B cell (primary cell): Measurements from ENCODE around the gene GALR3. TPM values are rescaled to one million over a fixed set of nuclear protein-coding genes. Genes with fewer than 3 reads are reported as not detected.

Source experiments
- ATAC-seq: fragments of 200-7000 bp; cut with Tn5 transposase; one replicate; pipeline ENCODE4 v1.10.0; 2021; ENCODE audit warnings: low read depth, mild to moderate bottlenecking, moderate number of reproducible peaks, moderate library complexity
- CTCF ChIA-PET: fragments of 350-600 bp; sonication (Branson Sonifier 250); formaldehyde crosslinking; loops from one replicate; lab custom pipeline; 2021; ENCODE audit warnings: antibody characterized with exemption, inconsistent platforms; lab: Charles Lee
- POLR2A ChIA-PET: fragments of 350-600 bp; sonication (Branson Sonifier 250); formaldehyde crosslinking; loops from one replicate; lab custom pipeline; 2021; ENCODE audit warnings: antibody characterized with exemption; lab: Charles Lee
- DNase-seq: peaks from one replicate; pipeline ENCODE4 v3.0.0; 2013
- H2AFZ ChIP-seq: 2 replicates; pipeline ENCODE4 v1.6.1; 2012; ENCODE audit warnings: mild to moderate bottlenecking, low read depth, low read length; ENCODE audit not compliant: insufficient read depth, poor library complexity, severe bottlenecking
- H3K27ac ChIP-seq, 2 donors: 1 replicate in 1 of 2; 2 replicates in 1 of 2; pipeline ENCODE4 v1.5.1; 2012 to 2013; ENCODE audit warnings: low read length in 2 of 2, mild to moderate bottlenecking in 2 of 2, moderate library complexity in 1 of 2
- H3K27me3 ChIP-seq, 4 experiments: fragments of 200-600 bp in 1 of 4; sonication (generic) in 1 of 4; replicated peaks in 1 of 4; 1 replicate in 2 of 4; 2 replicates in 2 of 4; pipeline versions ENCODE4 v1.6.1 to v1.7.0; 2013 to 2016; ENCODE audit warnings: low read length in 3 of 4, mild to moderate bottlenecking in 2 of 4, mixed read lengths in 1 of 4, moderate library complexity in 1 of 4; ENCODE audit not compliant: insufficient read depth in 4 of 4, control insufficient read depth in 3 of 4; ENCODE audit errors: control extremely low read depth in 1 of 4
- H3K36me3 ChIP-seq, 2 experiments: replicated peaks in 1 of 2; 1 replicate in 1 of 2; 2 replicates in 1 of 2; pipeline versions ENCODE4 v1.6.1 to v1.7.1; 2013; ENCODE audit warnings: low read length in 1 of 2; ENCODE audit not compliant: insufficient read depth in 2 of 2, control insufficient read depth in 1 of 2; ENCODE audit errors: control extremely low read depth in 1 of 2, extremely low read depth in 1 of 2
- H3K4me1 ChIP-seq, 2 donors: fragments of 200-600 bp in 1 of 2; sonication (generic) in 1 of 2; 1 replicate in 1 of 2; 2 replicates in 1 of 2; pipeline versions ENCODE4 v1.5.1 to v1.6.1; 2013 to 2017; ENCODE audit warnings: low read length in 2 of 2; ENCODE audit not compliant: control insufficient read depth in 2 of 2, insufficient read depth in 2 of 2
- H3K4me2 ChIP-seq: replicated peaks from 2 replicates; pipeline ENCODE3; 2012; ENCODE audit warnings: mild to moderate bottlenecking, low read depth, low read length; ENCODE audit not compliant: poor library complexity, severe bottlenecking
- H3K4me3 ChIP-seq, 5 experiments: fragments of 200-600 bp in 1 of 5; sonication (generic) in 1 of 5; 1 replicate in 3 of 5; 2 replicates in 2 of 5; pipeline versions ENCODE4 v1.5.1 to v1.7.0; 2011 to 2016; ENCODE audit warnings: low read length in 4 of 5, mild to moderate bottlenecking in 4 of 5, low read depth in 2 of 5, control low read depth in 1 of 5, moderate library complexity in 1 of 5; ENCODE audit not compliant: insufficient read depth in 1 of 5; ENCODE audit errors: control extremely low read depth in 1 of 5, extremely low read depth in 1 of 5
- H3K79me2 ChIP-seq: fragments of 200-600 bp; sonication (generic); one replicate; pipeline ENCODE4 v1.6.0; 2016; ENCODE audit warnings: low read length; ENCODE audit not compliant: control insufficient read depth, insufficient read depth
- H3K9ac ChIP-seq: fragments of 200-600 bp; sonication (generic); 2 replicates; pipeline ENCODE4 v1.6.1; 2017; ENCODE audit warnings: mild to moderate bottlenecking, low read length, moderate library complexity
- H3K9me3 ChIP-seq, 3 donors: one replicate each; pipeline versions ENCODE4 v1.6.1 to v1.7.1; 2013; ENCODE audit warnings: low read length in 2 of 3; ENCODE audit not compliant: control insufficient read depth in 2 of 3, insufficient read depth in 1 of 3; ENCODE audit errors: control extremely low read depth in 1 of 3
- H4K20me1 ChIP-seq: 2 replicates; pipeline ENCODE4 v1.6.0; 2012; ENCODE audit warnings: mild to moderate bottlenecking, low read length; ENCODE audit not compliant: insufficient read depth, control insufficient read depth, poor library complexity, severe bottlenecking
- H3K27ac Mint-ChIP-seq: one replicate; pipeline ENCODE4 v1.8.0; 2021; ENCODE audit warnings: mixed read lengths
- H3K27me3 Mint-ChIP-seq: one replicate; pipeline ENCODE4 v1.8.0; 2021; ENCODE audit warnings: mixed read lengths
- H3K4me1 Mint-ChIP-seq: one replicate; pipeline ENCODE4 v1.8.0; 2021; ENCODE audit warnings: mixed read lengths
- H3K4me3 Mint-ChIP-seq: one replicate; pipeline ENCODE4 v1.8.0; 2021; ENCODE audit warnings: mixed read lengths
- H3K9me3 Mint-ChIP-seq: one replicate; pipeline ENCODE4 v1.8.0; 2022; ENCODE audit warnings: mixed read lengths; ENCODE audit not compliant: insufficient read depth
- EZH2 ChIP-seq: IDR thresholded peaks from 2 replicates; pipeline ENCODE4 v1.6.1; 2012; ENCODE audit warnings: borderline replicate concordance, low read depth, mild to moderate bottlenecking, moderate library complexity, low read length; ENCODE audit not compliant: insufficient read depth, poor library complexity, severe bottlenecking
- WGBS: methylation state at CpG from one replicate; pipeline ENCODE4 v1.1.5; 2013; ENCODE audit warnings: missing lambda C conversion rate; ENCODE audit not compliant: insufficient coverage; 5-methylcytosine and 5-hydroxymethylcytosine counted together
- intact Hi-C: fragments of 100-400 bp; cut with micrococcal nuclease; formaldehyde crosslinking; loops from one replicate; pipeline ENCODE4 v1.10.0; 2022
- polyA plus RNA-seq: library from polyadenylated mRNA; depleted of rRNA; stranded (reverse); fragments of >200 nt; gene quantifications from 2 replicates; pipeline ENCODE4 v1.2.3, GENCODE V29; 2012
- total RNA-seq, 2 donors: library from RNA; stranded (reverse); fragments of 120-200 nt in 1 of 2; gene quantifications; 1 replicate in 1 of 2; 2 replicates in 1 of 2; pipeline versions ENCODE4 v1.2.3 to v1.2.4, GENCODE V29; 2013 to 2022
- TF ChIP-seq, protein P1 (sequence below): fragments of 200-600 bp; IDR thresholded peaks from one replicate; pipeline ENCODE4 v1.8.0; 2022; ENCODE audit warnings: antibody characterized with exemption, mild to moderate bottlenecking

The GALR3 gene
- total and polyA plus RNA-seq, 2 donors (not counting 1 experiment from before 2014, with no cell fraction given) = not detected

DNA sequence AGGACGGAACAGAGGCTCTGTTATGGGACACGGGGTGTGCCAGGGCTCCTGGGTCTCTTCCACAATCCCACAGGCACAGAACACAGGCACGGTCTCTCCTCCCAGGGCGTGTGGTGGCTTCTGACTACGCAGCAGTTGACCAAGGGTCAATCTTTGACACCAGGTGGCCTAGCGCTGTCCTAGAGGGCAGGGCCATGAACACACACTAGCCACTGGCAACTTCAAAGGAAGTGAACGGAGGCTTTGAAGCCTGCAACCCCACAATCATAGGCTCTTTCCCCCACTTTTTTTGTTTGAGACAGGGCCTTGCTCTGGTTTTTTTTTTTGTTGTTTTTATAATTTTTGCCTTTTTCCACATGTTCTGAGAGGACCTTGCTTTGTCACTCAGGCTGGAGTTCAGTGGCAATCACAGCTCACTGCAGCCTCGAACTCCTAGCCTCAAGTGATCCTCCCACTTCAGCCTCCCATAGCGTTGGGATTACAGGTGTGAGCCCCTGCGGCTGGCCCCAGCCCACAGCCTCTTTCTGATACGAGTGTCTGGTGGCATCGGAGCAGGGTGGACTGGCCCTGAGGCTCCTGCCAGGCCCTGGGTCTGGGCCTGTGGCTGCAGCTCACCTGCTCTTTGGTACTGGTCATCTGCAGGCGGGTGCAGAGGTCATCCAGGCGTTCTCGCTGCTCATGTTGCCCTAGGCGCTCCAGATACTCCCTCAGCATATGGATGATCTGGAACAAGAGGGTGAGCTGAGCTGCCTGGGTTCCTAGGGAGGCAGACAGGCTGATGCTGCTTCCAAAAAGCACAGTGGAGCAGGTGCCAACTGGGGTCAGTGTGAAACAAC is 9.1 kb downstream of the GALR3 start:
- ATAC-seq (no peak), DNase-seq (no peak)
- Histone ChIP-seq H3K79me2 (peaks cover 3% of the 10 kb centered on the region), H3K27me3 (no peaks in the 10 kb centered on the region), H3K4me3 (no peak overlapping the region), H3K27ac (no peak overlapping the region), H3K9ac (no peak overlapping the region), H3K36me3 (peaks cover 0 to 41% of the 10 kb centered on the region in 2 experiments), H3K4me2 (no peak overlapping the region), H3K9me3 (no peaks in the 10 kb centered on the region), H4K20me1 (no peaks in the 10 kb centered on the region), H2AFZ (no peak overlapping the region), H3K4me1 (no peaks in the 10 kb centered on the region)
- no peak overlapping the region for H3K4me3 Mint-ChIP-seq
- H3K27me3 Mint-ChIP-seq = no peaks in the 10 kb centered on the region
- WGBS = 98% methylated on average over 16 of the region's 16 CpGs
- H3K27ac Mint-ChIP-seq = no peak overlapping the region
- no peaks in the 10 kb centered on the region for H3K9me3 Mint-ChIP-seq
- H3K4me1 Mint-ChIP-seq = no peaks in the 10 kb centered on the region
- intact Hi-C loops = no loop called here
- TF ChIP-seq, protein P1, sequence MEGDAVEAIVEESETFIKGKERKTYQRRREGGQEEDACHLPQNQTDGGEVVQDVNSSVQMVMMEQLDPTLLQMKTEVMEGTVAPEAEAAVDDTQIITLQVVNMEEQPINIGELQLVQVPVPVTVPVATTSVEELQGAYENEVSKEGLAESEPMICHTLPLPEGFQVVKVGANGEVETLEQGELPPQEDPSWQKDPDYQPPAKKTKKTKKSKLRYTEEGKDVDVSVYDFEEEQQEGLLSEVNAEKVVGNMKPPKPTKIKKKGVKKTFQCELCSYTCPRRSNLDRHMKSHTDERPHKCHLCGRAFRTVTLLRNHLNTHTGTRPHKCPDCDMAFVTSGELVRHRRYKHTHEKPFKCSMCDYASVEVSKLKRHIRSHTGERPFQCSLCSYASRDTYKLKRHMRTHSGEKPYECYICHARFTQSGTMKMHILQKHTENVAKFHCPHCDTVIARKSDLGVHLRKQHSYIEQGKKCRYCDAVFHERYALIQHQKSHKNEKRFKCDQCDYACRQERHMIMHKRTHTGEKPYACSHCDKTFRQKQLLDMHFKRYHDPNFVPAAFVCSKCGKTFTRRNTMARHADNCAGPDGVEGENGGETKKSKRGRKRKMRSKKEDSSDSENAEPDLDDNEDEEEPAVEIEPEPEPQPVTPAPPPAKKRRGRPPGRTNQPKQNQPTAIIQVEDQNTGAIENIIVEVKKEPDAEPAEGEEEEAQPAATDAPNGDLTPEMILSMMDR = no peak
- no peak for TF ChIP-seq EZH2
- ChIA-PET CTCF (no interaction called here), POLR2A (no interaction called here)
